RKO (cell line): ENCODE results near the gene DSG1.
"Not testable (repeated sequence)": the region's sequence is repeated elsewhere in the genome, so short reads cannot be mapped to it uniquely, and the experiment has no call there.

ENCODE experiments used
- DNase-seq: peaks from one replicate; pipeline ENCODE4 v3.0.0-alpha.2; 2016; ENCODE audit warnings: low spot score

The DSG1 gene

DNA sequence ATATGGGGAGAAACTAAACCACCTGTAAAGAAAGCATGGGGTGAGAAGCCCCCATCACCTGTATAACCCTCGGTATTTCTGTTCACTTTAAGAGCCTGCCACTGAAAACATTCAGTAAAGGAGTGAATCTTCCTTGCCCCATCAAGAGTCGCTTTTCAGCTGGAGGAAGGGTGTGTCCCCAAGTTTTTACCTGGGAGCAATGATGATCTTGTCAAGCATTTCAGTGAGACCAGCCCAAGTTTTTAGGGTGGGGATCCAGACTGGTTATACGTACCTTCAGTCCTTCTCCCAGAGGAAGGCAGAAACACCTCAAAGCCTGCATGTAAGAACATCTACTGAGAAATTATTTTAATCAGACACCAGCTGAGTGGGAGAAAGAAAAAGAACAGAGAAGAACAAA lies at the start of gene DSG1:
Gene DSG1, plus strand, starts transcription at position 301 of the 400 bp plus-strand sequence. CDS start 141 bp downstream, outside the sequence.
- no peak for DNase-seq

GRCh38 chr18:31268985-31269406 lies 49.0 kb upstream of the DSG1 start:
- no peak for DNase-seq

GRCh38 chr18:31269566-31269965 lies 48.4 kb upstream of the DSG1 start:
- no peak for DNase-seq

DNA sequence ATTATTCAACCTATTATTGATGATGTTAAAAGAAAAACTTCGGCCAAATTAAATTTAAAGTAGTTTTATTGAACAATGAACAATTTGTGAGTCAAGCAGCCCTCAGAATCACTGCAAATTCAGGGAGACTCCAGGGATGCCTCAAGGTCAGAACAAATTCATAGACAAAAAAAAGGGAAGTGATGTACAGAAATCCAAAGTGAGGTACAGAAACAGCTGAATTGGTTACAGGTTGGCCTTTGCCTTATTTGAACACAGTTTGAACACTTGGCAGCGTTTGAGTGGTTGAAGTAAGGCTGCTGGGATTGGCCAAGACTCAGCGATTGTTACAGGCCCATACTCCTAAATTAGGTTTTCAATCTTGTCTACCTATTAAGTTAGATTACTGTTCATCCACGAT lies 47.4 kb upstream of the DSG1 start:
- DNase-seq, result no peak

DNA sequence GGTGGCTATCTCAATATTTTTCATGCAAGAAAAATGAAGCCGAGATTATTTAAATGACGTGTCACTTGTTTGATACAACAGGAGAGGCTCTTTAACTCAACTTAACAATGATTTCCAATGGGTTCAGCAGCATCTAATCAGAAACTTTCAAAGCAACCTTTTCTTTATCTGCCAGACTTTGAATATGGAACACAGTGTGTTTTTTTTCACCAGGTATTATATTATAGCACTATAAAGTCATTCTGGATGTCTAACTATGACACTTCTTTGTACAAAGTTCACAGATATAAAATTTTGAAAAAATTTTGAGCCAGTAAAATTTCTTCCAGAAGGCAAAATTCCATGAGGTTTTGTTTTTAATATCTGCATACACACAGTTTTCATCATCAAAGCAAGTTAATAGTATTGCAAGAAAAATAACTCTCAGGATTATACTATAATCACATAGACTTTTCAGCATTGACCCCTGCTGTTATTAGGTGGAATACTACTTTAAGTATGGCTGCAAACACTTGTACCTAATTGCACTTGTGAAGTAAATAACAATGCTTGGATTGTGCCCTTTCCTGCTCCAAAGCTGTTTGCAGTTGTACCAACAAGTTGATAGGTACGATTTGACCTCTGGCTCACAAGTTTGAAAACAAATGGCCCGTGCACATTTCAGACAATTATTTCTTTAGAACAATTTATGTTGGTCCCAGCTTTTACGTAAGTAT lies 44.0 kb upstream of the DSG1 start:
- DNase-seq, result no peak

- no peak for DNase-seq
Measured at GRCh38 chr18:31274931-31275330, 43.0 kb upstream of the DSG1 start.

DNA sequence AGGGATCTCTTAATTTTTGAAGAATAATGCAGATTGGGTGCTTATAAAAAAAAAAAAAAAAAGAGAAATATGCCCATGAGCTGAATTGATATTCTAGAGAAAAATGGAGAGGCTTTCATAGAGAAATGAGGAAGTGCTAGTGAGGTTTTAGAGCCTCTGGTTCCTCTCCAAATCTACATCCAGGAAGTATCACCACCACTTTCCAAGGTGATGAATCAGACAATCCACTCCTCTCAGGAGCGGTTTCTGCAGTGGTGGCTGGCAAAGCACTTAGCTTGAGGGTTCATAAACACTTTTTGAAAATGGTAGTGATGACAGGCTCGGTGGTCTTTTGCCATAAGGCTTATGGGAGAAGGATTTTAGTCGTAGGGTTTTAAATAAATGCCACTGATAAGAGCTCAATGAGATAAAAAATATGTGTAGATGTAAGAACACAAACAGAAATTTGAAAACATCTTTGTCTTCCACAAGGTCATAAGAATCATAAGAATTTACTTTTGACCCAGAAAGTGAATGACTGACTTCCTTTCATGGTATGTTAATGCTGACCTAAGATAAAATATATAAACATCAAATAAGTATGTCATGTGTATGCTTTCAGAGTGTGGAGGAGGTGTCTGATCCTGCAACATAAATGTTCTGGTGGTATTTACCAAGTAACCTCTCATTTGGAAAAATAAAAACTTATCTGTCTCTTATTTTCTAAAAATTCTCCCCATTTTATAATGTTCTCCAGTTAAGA lies 42.1 kb upstream of the DSG1 start:
- no peak for DNase-seq

GRCh38 chr18:31278609-31279071 lies 39.3 kb upstream of the DSG1 start:
- DNase-seq, result no peak

GRCh38 chr18:31280502-31280901 lies 37.5 kb upstream of the DSG1 start:
- DNase-seq, result no peak

DNA sequence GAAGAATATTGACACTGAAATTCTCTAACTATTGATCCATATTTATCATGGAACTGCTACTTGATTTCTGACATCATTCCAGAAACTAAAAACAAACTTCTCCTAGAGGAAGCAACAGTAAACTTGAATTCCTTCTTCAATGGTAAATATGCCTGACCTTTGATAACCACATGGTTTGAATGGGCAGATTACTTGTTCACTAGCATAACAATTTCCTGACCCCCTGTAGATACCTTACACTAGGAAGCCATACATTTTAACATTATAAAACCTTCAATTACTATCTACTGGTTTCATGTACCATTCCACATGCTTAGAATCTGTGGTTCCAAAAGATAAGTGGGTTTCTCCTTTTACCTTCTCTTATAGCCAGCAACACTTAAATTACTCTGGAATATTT lies 36.5 kb upstream of the DSG1 start:
- DNase-seq, result no peak

GRCh38 chr18:31289446-31289845 lies 28.5 kb upstream of the DSG1 start:
- DNase-seq, result not testable (repeated sequence)

- no peak for DNase-seq
Measured at GRCh38 chr18:31291688-31292087, 26.3 kb upstream of the DSG1 start.

DNA sequence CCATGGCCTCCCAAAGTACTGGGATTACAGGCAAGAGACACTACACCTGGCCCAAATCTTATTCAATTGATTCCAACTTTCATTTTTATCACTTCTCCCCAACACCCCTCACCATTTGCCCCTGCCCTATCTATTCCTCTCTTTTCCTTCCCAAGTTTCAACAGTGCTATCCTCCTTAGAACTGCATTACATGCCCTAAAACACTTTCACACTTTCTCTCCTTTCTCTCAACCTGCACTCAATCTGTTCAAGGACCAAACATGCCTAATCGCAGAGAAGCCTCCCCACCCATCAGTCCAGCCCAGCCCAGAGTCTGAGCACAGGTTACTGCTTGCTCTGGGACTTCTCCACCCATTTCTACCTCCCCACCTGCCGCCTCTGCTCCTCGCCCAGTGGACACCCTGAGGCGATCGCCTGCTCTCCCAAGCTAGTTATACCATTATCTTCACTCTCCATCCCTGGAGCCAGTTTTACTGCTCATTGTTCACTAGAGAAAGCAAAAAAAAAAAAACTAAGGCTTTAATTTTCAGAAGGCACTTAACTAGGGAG lies 23.7 kb upstream of the DSG1 start:
- DNase-seq, result no peak

DNA sequence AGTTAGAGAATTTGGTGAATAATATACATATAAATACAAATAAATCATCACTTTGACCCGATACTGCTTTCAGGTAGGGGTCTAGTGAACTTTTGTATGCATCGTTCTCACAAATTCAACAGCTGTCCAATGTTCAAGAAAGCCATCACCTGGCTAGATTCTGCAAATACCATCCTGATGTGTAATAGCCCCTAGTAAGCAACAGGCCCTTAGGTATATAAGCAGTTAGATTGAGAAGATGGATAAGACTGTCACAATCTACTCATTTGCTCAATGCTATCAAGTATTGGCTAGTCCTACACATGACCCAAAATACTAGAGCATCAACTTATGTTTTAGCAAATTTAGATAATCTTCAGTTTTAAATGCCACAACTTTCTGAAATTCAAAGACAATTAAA lies 20.7 kb upstream of the DSG1 start:
- no peak for DNase-seq

DNA sequence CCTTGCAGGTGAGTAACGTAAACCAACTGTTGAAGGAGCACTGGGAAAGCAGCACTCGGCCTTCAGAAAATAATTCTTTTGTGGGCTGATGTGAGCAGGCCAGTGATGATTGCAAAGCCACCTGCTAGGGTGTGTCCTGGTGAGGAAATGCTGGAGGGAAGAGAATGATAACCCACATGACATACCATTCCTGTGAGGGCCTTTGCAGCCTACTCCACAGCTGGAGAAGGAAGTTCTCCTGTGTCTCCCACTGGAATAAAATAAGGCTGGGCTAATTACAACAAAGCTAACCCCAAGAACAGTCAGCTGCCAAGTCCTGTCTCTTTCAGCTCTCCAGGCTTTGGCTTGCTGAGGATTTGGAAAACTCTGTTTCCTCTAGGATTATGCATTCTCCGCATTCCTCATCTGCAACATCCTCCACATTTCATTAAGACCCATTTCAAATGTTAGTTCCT lies 16.7 kb upstream of the DSG1 start:
- no peak for DNase-seq

- peak; percentile 49 for DNase-seq
Measured at GRCh38 chr18:31302991-31303390, 15.0 kb upstream of the DSG1 start.

DNA sequence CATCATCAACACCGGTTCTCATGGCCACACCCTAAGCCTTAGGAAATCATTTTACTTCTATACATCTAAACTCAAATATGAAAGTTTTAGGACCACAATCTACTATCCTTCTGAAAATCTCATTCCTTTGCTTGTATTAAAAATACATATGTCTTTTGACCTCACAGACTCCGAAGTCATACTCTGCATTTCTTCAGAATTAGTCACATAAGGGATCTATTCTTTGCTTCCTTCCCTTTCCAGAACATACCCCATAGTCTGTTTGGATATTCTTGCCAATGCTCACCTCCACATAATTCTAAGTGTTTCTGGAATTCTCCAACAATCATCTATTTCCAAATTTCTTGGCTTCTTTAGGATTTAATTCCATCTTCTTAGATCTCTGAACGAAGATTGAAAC lies 14.2 kb upstream of the DSG1 start:
- no peak for DNase-seq

- DNase-seq, result no peak
Measured at GRCh38 chr18:31309115-31309514, 8.8 kb upstream of the DSG1 start.

DNA sequence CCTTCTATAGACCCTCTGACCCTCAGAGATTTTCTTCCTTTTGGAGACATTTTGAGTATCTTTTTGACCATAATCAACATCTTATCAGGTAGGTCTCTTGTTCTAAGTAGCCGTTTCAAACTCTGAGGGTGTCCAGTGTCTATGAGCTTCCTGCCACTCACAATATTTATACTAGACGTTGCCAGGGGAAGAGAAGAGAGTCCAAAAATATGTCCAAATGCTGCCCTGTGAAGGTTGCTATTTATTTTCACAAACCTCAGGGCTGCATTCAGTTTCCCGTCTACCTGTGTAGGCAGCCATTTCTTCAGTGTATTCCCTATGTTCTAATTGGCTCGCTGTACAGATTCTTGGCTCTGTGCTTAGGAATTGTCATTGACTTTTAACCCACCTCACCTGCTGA lies 986 bp upstream of the DSG1 start:
- DNase-seq, result no peak

- no peak for DNase-seq
Measured at GRCh38 chr18:31321719-31322118, 3.8 kb downstream of the DSG1 start.

GRCh38 chr18:31325051-31325450 lies 7.1 kb downstream of the DSG1 start:
- no peak for DNase-seq

DNA sequence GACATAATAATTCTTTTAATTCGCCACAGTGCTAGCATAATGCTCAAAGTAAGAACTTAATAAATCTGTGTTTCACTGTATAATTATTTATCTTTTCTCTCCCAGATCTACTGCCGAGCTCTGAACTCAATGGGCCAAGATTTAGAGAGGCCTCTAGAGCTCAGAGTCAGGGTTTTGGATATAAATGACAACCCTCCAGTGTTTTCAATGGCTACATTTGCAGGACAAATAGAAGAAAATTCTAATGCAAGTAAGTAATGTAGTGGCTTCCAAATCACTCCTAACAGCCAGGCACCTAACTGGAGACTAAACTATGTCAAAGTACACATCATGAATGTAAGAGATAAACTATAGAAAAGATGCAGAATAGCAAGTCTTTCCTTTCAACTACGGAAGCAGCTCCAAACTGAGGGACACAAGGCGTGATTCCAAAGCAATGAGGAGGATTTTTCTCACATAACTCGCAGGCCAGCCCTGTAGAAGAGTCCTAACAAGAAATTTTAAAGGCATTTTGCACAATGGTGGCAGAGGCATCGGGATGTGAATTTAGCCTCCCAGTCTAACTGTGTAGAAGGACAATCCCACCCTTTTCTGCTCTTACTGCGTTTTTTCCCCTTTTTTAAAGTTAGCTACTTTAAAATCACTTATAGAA lies 12.0 kb downstream of the DSG1 start:
- DNase-seq, result no peak

DNA sequence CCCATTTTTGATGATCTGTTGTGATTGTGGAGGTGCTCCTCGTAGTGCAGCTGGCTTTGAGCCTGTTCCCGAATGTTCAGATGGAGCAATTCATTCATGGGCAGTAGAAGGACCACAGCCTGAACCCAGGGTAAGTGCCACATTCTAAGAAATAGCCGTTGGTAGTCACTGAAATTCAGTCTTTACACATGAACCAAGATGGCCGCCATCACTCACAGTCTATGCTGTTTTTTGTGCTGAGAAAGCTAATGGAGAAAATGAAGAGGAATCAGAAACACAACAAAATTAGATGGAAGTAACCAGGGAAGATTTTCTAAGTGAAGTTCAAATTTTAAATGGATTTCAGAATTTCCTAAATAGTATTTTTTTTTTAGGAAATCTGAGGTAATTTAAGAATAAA lies 25.5 kb downstream of the DSG1 start:
- DNase-seq, result no peak
